Stomach (tissue), 9 donors: ENCODE measurements around the gene DCLK3. TPM values are rescaled to one million over a fixed set of nuclear protein-coding genes. Genes with fewer than 3 reads are reported as not detected.

Source experiments
- DNase-seq, 2 donors: peaks; one replicate each; pipeline versions ENCODE4 v3.0.0 to v3.0.0-alpha.2; 2013 to 2019
- H3K27ac ChIP-seq, 5 donors: fragments of 200-600 bp in 4 of 5; sonication (generic) in 4 of 5; one replicate each; pipeline ENCODE4 v1.5.1; 2013 to 2019; ENCODE audit warnings: mild to moderate bottlenecking in 1 of 5, moderate library complexity in 1 of 5
- H3K27me3 ChIP-seq, 3 donors: fragments of 200-600 bp; sonication (generic); one replicate each; pipeline ENCODE4 v1.5.1; 2017 to 2019; ENCODE audit warnings: mixed run types in 1 of 3
- H3K36me3 ChIP-seq, 4 donors: fragments of 200-600 bp; sonication (generic); 1 replicate in 3 of 4; 2 replicates in 1 of 4; pipeline ENCODE4 v1.5.1; 2016 to 2019
- H3K4me1 ChIP-seq, 4 donors: fragments of 200-600 bp; sonication (generic); one replicate each; pipeline ENCODE4 v1.5.1; 2016 to 2019
- H3K4me3 ChIP-seq, 4 donors: fragments of 200-600 bp; sonication (generic) in 3 of 4; one replicate each; pipeline ENCODE4 v1.5.1; 2016 to 2019; ENCODE audit warnings: mild to moderate bottlenecking in 1 of 4
- H3K9me3 ChIP-seq, 4 donors: fragments of 200-600 bp; sonication (generic); one replicate each; pipeline ENCODE4 v1.5.1; 2016 to 2019
- CTCF ChIP-seq, 7 experiments: fragments of 450-650 bp in 4 of 7; fragments of 200-600 bp in 3 of 7; sonication (generic) in 3 of 7; IDR thresholded peaks; one replicate each; pipeline ENCODE4 v1.5.1; 2016 to 2019; ENCODE audit warnings: antibody characterized with exemption in 7 of 7, control low read depth in 2 of 7, mild to moderate bottlenecking in 1 of 7
- EP300 ChIP-seq: sonication (generic); formaldehyde crosslinking; IDR thresholded peaks from one replicate; pipeline ENCODE4 v1.6.1; 2017; ENCODE audit warnings: antibody characterized with exemption
- POLR2A ChIP-seq, 4 donors: fragments of 450-650 bp; IDR thresholded peaks; one replicate each; pipeline ENCODE4 v1.6.1; 2016; ENCODE audit warnings: antibody characterized with exemption in 4 of 4, control low read depth in 2 of 4, mild to moderate bottlenecking in 1 of 4, moderate library complexity in 1 of 4
- POLR2AphosphoS5 ChIP-seq, 3 donors: sonication (generic); formaldehyde crosslinking; IDR thresholded peaks; one replicate each; pipeline ENCODE4 v1.6.1; 2016; ENCODE audit warnings: antibody characterized with exemption in 3 of 3
- WGBS, 5 donors: extraction: QIAGEN DNeasy Blood & Tissue Kit in 3 of 5; methylation state at CpG; one replicate each; pipeline versions ENCODE4 v1.1.5 to v1.1.7; 2013 to 2018; 5-methylcytosine and 5-hydroxymethylcytosine counted together
- intact Hi-C: fragments of 100-400 bp; cut with DNase I; formaldehyde crosslinking; loops from one replicate; pipeline ENCODE4 v1.15.1; 2023; ENCODE audit warnings: low total_unique reads
- polyA plus RNA-seq, 3 donors: library from polyadenylated mRNA; stranded (reverse); fragments of 200-250 nt; gene quantifications; one replicate each; pipeline ENCODE4 v1.2.3, GENCODE V29; 2013
- total RNA-seq, 5 donors: library from RNA; depleted of rRNA; stranded (reverse); fragments of >200 nt; gene quantifications; one replicate each; pipeline versions ENCODE4 v1.1.0 to v1.2.3, GENCODE V29; 2014 to 2016
- donor health status: healthy with polysubstance abuse.
- donor health status: Bipolar disorder and iron deficiency.
- donor health status: healthy.

Gene DCLK3
- total and polyA plus RNA-seq, 8 donors: 0.45 to 0.92 TPM; not detected in 6

GRCh38 chr3:36771931-36772330 is 7.6 kb upstream of the DCLK3 start:
- H3K27ac ChIP-seq: no peak overlapping the region
- intact Hi-C loops: no loop called here
- H3K4me1 ChIP-seq: peaks cover 0 to 3% (median 0%) of the 10 kb centered on the region in 4 donors
- peaks cover 0 to 6% (median 2%) of the 10 kb centered on the region in 3 donors for H3K27me3 ChIP-seq
- no peaks in the 10 kb centered on the region for H3K36me3 ChIP-seq
- no peaks in the 10 kb centered on the region for H3K9me3 ChIP-seq
- no peak overlapping the region for H3K4me3 ChIP-seq
- TF ChIP-seq POLR2AphosphoS5 (IDR thresholded peaks at IDR 0.05): no peak
- no peak for TF ChIP-seq CTCF (IDR thresholded peaks at IDR 0.05)
- TF ChIP-seq POLR2A (IDR thresholded peaks at IDR 0.05): no peak
- TF ChIP-seq EP300: no peak
- DNase-seq: no peak

- no peaks in the 10 kb centered on the region for H3K36me3 ChIP-seq
- no peaks in the 10 kb centered on the region for H3K4me1 ChIP-seq
- DNase-seq: no peak
- TF ChIP-seq CTCF (IDR thresholded peaks at IDR 0.05) (no peak), POLR2A (IDR thresholded peaks at IDR 0.05) (no peak), POLR2AphosphoS5 (IDR thresholded peaks at IDR 0.05) (no peak), EP300 (no peak)
- peaks cover 0 to 21% (median 9%) of the 10 kb centered on the region in 3 donors for H3K27me3 ChIP-seq
- intact Hi-C loops: no loop called here
- no peak overlapping the region for H3K4me3 ChIP-seq
- 17 to 40% (median 25%) methylated on average over 1 of the region's 1 CpG for WGBS, 5 donors
- no peaks in the 10 kb centered on the region for H3K9me3 ChIP-seq
- H3K27ac ChIP-seq: no peak overlapping the region
Observed at GRCh38 chr3:36769926-36770325, 5.6 kb upstream of the DCLK3 start.

GRCh38 chr3:36765104-36765503 is 751 bp upstream of the DCLK3 start:
- WGBS, 5 donors: 73 to 80% (median 77%) methylated on average over 7 of the region's 7 CpGs
- H3K27ac ChIP-seq: no peak overlapping the region
- H3K27me3 ChIP-seq: peaks cover 0 to 59% (median 31%) of the 10 kb centered on the region in 3 donors
- DNase-seq: no peak
- no peak overlapping the region for H3K4me3 ChIP-seq
- intact Hi-C loops: no loop called here
- H3K9me3 ChIP-seq: no peaks in the 10 kb centered on the region
- H3K4me1 ChIP-seq: peaks cover 0 to 10% (median 5%) of the 10 kb centered on the region in 4 donors
- no peak for TF ChIP-seq CTCF (IDR thresholded peaks at IDR 0.05)
- no peak for TF ChIP-seq POLR2A (IDR thresholded peaks at IDR 0.05)
- no peak for TF ChIP-seq POLR2AphosphoS5 (IDR thresholded peaks at IDR 0.05)
- TF ChIP-seq EP300: no peak
- no peaks in the 10 kb centered on the region for H3K36me3 ChIP-seq

- intact Hi-C loops: no loop called here
- peak overlapping the region in 3 of 4 donors; percentile 34 to 45 (median 39) for H3K4me3 ChIP-seq
- no peak overlapping the region for H3K27ac ChIP-seq
- no peak for DNase-seq
- H3K27me3 ChIP-seq: peaks cover 0 to 63% (median 31%) of the 10 kb centered on the region in 3 donors
- H3K36me3 ChIP-seq: no peaks in the 10 kb centered on the region
- WGBS, 5 donors: 36 to 48% (median 40%) methylated on average over 10 of the region's 10 CpGs
- peaks cover 0 to 10% (median 5%) of the 10 kb centered on the region in 4 donors for H3K4me1 ChIP-seq
- H3K9me3 ChIP-seq: no peaks in the 10 kb centered on the region
- TF ChIP-seq CTCF (IDR thresholded peaks at IDR 0.05): no peak
- no peak for TF ChIP-seq POLR2A (IDR thresholded peaks at IDR 0.05)
- TF ChIP-seq EP300: no peak
- TF ChIP-seq POLR2AphosphoS5 (IDR thresholded peaks at IDR 0.05): no peak
Observed at GRCh38 chr3:36764704-36765038, 318 bp upstream of the DCLK3 start.
